ENCODE results near the gene HAND2.

Gene HAND2

DNA sequence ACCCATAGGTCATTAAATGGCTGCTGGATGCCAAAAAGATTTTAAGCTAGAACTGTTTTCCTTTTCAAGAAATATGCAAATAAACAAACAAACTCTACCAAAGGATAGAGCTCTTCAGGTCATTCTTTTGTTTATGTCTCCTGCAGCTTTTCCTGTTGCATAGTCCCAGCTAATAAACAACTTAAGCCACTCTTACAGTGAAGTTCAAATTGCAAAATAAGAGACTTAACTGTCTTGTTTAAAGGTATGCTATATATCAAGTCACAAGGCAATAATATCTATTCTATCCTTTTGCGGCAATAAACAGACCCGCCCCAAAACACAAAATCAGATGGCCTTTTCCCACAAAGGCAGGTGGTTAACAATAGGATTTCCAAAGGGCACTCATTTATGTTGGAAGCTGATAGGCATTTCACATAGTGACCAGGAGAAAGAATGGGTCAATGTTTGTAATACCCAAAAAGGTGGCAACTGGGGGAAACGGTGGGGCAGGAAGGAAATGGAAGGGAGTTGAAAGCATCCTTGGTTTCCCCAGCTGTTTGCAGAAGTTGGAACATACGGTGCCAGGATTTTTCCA lies 15.3 kb downstream of the HAND2 start:
- TF ChIP-seq, protein P1, sequence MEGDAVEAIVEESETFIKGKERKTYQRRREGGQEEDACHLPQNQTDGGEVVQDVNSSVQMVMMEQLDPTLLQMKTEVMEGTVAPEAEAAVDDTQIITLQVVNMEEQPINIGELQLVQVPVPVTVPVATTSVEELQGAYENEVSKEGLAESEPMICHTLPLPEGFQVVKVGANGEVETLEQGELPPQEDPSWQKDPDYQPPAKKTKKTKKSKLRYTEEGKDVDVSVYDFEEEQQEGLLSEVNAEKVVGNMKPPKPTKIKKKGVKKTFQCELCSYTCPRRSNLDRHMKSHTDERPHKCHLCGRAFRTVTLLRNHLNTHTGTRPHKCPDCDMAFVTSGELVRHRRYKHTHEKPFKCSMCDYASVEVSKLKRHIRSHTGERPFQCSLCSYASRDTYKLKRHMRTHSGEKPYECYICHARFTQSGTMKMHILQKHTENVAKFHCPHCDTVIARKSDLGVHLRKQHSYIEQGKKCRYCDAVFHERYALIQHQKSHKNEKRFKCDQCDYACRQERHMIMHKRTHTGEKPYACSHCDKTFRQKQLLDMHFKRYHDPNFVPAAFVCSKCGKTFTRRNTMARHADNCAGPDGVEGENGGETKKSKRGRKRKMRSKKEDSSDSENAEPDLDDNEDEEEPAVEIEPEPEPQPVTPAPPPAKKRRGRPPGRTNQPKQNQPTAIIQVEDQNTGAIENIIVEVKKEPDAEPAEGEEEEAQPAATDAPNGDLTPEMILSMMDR (IDR thresholded peaks at IDR 0.05; ENCODE audit: low read depth, low read length), result no peak
- H3K9me3 ChIP-seq, result no peaks in the 10 kb centered on the region
- peaks cover 4% of the 10 kb centered on the region; the same call in 1 of the 2 replicates for H3K36me3 ChIP-seq
- no peak for DNase-seq
- peaks cover 3% of the 10 kb centered on the region for H3K4me1 ChIP-seq
- no peak overlapping the region for H3K4me3 ChIP-seq (ENCODE audit: low read depth, low read length)
- H3K27me3 ChIP-seq, result no peaks in the 10 kb centered on the region

- peaks cover 4% of the 10 kb centered on the region for H3K36me3 ChIP-seq
- no peaks in the 10 kb centered on the region for H3K27me3 ChIP-seq
- DNase-seq, result no peak
- no peak overlapping the region for H3K4me3 ChIP-seq (ENCODE audit: low read depth, low read length)
- no peaks in the 10 kb centered on the region; the same call in 1 of the 2 replicates for H3K9me3 ChIP-seq
- no peaks in the 10 kb centered on the region for H3K4me1 ChIP-seq
- TF ChIP-seq, protein P1 (IDR thresholded peaks at IDR 0.05; ENCODE audit: low read depth, low read length), result no peak
Measured at GRCh38 chr4:173513651-173514050, 16.4 kb downstream of the HAND2 start.

DNA sequence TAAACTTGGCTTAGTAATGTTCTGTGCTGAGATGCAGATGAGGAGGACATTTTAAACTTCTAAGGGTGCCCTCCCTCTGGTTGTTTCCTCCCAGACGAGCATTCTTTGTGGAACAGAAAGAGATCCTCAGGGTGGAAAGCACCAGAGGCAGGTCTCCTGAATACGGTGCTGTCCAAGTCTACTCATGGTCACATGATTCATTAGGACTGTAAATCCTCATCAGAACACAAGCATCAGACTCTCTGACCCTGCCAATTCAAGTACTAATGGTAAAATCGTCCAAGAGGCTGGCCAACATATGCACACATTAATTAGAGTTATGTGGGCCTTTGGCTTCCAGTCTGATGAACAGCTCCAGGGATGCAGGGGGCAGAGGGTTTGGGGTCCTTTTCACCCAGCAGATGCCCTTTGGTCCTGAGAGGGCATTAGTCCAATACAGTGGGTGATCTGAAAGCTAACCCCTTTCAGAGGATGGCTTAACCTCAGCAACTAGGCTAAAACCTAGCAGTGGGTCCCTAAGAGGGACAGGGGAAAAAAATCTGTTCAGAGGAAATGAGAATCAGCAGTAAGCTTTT lies 18.2 kb downstream of the HAND2 start:
- TF ChIP-seq, protein P1 (IDR thresholded peaks at IDR 0.05; ENCODE audit: low read depth, low read length), result no peak
- Histone ChIP-seq H3K9me3 (no peaks in the 10 kb centered on the region; the same call in 1 of the 2 replicates), H3K36me3 (peaks cover 4% of the 10 kb centered on the region), H3K4me3 (ENCODE audit: low read depth, low read length) (no peak overlapping the region), H3K4me1 (no peaks in the 10 kb centered on the region), H3K27me3 (no peaks in the 10 kb centered on the region)
- DNase-seq, result no peak

DNA sequence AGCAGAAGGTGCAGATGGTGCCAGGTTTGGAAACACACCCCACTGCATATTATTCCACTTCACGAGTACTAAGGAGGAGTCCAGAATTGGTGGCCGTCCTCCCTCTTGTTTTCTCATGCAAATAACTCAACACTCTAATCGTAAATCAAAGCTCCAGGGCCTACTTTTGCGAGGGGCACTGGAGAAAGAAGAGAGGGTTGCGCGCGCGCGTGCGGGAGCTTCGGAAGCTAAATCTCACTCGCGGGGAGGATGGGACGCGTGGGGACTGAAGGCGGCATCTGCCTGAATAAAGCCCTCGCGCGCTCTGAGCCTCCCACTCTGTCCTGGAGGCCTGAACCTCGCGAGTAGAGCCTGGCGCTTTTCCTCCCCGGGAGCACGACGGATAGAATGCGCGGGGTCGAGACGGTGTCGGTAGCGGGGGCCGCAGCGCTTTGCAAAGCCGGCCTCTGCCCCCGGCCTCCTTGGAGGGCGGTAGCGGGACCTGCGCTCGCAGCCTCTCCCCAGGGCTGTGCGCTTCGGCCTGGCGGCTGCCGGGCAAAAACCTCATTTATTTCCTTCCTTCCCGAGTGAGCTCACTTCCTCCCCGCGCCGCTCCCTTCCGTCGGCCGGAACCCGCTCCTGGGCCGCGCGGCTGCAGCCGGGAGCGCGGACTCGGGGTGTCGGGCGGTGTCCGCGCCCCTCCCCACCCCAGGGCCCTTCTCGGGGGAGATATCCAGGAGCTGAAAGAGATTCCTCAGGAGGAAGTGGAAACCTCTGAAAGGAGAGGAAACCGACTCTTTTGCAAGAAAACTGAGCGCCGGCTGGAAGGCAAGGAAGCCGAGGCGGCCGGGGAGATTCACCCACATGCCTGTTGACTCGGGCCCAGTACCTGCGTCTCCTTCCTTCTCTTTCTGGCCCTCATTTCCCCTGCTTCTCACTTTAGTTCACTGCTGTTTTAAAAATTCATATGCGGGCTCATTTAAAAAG lies 20.7 kb downstream of the HAND2 start:
- H3K27me3 ChIP-seq, result no peaks in the 10 kb centered on the region
- peaks cover 4% of the 10 kb centered on the region for H3K36me3 ChIP-seq
- no peaks in the 10 kb centered on the region; the same call in 1 of the 2 replicates for H3K9me3 ChIP-seq
- no peak for DNase-seq
- no peak overlapping the region for H3K4me3 ChIP-seq (ENCODE audit: low read depth, low read length)
- peaks cover 13% of the 10 kb centered on the region for H3K4me1 ChIP-seq
- TF ChIP-seq, protein P1 (IDR thresholded peaks at IDR 0.05; ENCODE audit: low read depth, low read length), result no peak

- DNase-seq, result no peak
- Histone ChIP-seq H3K27me3 (no peaks in the 10 kb centered on the region), H3K4me1 (peaks cover 14% of the 10 kb centered on the region), H3K4me3 (ENCODE audit: low read depth, low read length) (no peak overlapping the region), H3K9me3 (no peaks in the 10 kb centered on the region; the same call in 1 of the 2 replicates), H3K36me3 (peaks cover 4% of the 10 kb centered on the region)
- TF ChIP-seq, protein P1 (IDR thresholded peaks at IDR 0.05; ENCODE audit: low read depth, low read length), result no peak
Measured at GRCh38 chr4:173508386-173509035, 21.5 kb downstream of the HAND2 start.
